Ascending aorta (tissue), 2 donors: Measurements from ENCODE around the gene HOXA1. TPM values are rescaled to one million over a fixed set of nuclear protein-coding genes. Genes with fewer than 3 reads are reported as not detected.
A peak's percentile ranks its signal among the peaks of the same experiment; 100 is the strongest.

ENCODE experiments used
- DNase-seq, 2 donors: peaks; one replicate each; pipeline ENCODE4 v3.0.0-alpha.2; 2019; ENCODE audit warnings: low spot score in 2 of 2
- H3K27ac ChIP-seq, 2 donors: fragments of 200-600 bp; sonication (generic); one replicate each; pipeline ENCODE4 v1.5.1; 2016 to 2017; ENCODE audit warnings: mild to moderate bottlenecking in 1 of 2
- H3K27me3 ChIP-seq: fragments of 200-600 bp; sonication (generic); one replicate; pipeline ENCODE4 v1.5.1; 2017
- H3K36me3 ChIP-seq, 2 donors: fragments of 200-600 bp; sonication (generic); one replicate each; pipeline ENCODE4 v1.5.1; 2016
- H3K4me1 ChIP-seq, 2 donors: fragments of 200-600 bp; sonication (generic); one replicate each; pipeline ENCODE4 v1.5.1; 2016 to 2017; ENCODE audit warnings: mild to moderate bottlenecking in 1 of 2
- H3K4me3 ChIP-seq, 2 donors: fragments of 200-600 bp; sonication (generic); one replicate each; pipeline ENCODE4 v1.5.1; 2016 to 2017; ENCODE audit warnings: mild to moderate bottlenecking in 1 of 2
- H3K9me3 ChIP-seq, 2 donors: fragments of 200-600 bp; sonication (generic); one replicate each; pipeline ENCODE4 v1.5.1; 2016
- intact Hi-C: fragments of 100-400 bp; cut with DNase I; formaldehyde crosslinking; loops from one replicate; pipeline ENCODE4 v1.15.1; 2023
- total RNA-seq: library from RNA; depleted of rRNA; stranded (reverse); fragments of >200 nt; gene quantifications from one replicate; pipeline ENCODE4 v1.1.0, GENCODE V29; 2016
- TF ChIP-seq, protein P1 (sequence below), 3 experiments: fragments of 200-600 bp in 2 of 3; fragments of 450-650 bp in 1 of 3; sonication (generic) in 2 of 3; IDR thresholded peaks; one replicate each; pipeline ENCODE4 v1.5.1; 2016 to 2019; ENCODE audit warnings: antibody characterized with exemption in 3 of 3, mild to moderate bottlenecking in 1 of 3, moderate library complexity in 1 of 3

The HOXA1 gene
- total RNA-seq, 1 donor from 2014 or later = not detected

DNA sequence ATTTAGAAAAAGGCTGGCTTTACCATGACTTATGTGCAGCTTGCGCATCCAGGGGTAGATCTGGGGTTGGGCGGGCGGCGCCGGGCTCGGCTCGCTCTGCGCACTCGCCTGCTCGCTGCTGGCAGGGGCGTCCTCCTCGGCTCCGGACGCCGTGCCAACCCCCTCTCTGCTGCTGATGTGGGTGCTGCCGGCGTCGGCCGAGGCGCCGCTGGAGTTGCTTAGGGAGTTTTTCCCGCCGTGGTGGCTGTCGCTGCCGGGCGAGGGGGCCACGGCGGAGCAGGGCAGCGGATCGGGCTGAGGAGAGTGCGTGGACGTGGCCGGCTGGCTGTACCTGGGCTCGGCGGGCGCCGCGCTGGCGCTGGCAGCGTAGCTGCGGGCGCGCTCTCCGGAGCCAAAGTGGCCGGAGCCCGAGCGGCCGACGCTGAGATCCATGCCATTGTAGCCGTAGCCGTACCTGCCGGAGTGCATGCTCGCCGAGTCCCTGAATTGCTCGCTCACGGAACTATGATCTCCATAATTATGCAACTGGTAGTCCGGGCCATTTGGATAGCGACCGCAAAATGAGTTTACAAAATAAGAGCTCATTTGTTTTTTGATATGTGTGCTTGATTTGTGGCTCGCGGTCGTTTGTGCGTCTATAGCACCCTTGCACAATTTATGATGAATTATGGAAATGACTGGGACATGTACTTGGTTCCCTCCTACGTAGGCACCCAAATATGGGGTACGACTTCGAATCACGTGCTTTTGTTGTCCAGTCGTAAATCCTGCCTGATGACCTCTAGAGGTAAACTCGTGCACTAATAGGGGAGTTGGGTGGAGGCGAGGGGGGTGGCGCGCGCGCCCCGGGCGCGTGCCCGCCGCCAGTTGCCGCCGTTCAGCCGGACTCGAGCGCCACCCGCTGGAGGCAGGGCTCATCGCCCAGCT is 47.5 kb upstream of the HOXA1 start, which contains the start of gene HOXA5:
Gene HOXA5, minus strand, starts transcription at position 659 of the 927 bp plus-strand sequence. Its CDS starts 74 bp downstream, at position 585.
- H3K36me3 ChIP-seq = peaks cover 0 to 17% of the 10 kb centered on the region in 2 donors
- H3K4me1 ChIP-seq = peaks cover 0 to 5% of the 10 kb centered on the region in 2 donors
- H3K27me3 ChIP-seq = no peaks in the 10 kb centered on the region
- intact Hi-C loops = loop anchor here (2.0 to 5.0 kb wide), 5 partner anchors 46 to 1286 kb away; partner anchors contain the start of genes CBX3 and HNRNPA2B1
- H3K27ac ChIP-seq = peak within 1 kb of the TSS; percentile 92 to 98
- H3K9me3 ChIP-seq = no peaks in the 10 kb centered on the region
- H3K4me3 ChIP-seq = peak within 1 kb of the TSS; percentile 75 to 91
- TF ChIP-seq, protein P1, sequence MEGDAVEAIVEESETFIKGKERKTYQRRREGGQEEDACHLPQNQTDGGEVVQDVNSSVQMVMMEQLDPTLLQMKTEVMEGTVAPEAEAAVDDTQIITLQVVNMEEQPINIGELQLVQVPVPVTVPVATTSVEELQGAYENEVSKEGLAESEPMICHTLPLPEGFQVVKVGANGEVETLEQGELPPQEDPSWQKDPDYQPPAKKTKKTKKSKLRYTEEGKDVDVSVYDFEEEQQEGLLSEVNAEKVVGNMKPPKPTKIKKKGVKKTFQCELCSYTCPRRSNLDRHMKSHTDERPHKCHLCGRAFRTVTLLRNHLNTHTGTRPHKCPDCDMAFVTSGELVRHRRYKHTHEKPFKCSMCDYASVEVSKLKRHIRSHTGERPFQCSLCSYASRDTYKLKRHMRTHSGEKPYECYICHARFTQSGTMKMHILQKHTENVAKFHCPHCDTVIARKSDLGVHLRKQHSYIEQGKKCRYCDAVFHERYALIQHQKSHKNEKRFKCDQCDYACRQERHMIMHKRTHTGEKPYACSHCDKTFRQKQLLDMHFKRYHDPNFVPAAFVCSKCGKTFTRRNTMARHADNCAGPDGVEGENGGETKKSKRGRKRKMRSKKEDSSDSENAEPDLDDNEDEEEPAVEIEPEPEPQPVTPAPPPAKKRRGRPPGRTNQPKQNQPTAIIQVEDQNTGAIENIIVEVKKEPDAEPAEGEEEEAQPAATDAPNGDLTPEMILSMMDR (IDR thresholded peaks at IDR 0.05) = peak; percentile 88 to 97 (median 94)
- peak; percentile 42 to 94 for DNase-seq

DNA sequence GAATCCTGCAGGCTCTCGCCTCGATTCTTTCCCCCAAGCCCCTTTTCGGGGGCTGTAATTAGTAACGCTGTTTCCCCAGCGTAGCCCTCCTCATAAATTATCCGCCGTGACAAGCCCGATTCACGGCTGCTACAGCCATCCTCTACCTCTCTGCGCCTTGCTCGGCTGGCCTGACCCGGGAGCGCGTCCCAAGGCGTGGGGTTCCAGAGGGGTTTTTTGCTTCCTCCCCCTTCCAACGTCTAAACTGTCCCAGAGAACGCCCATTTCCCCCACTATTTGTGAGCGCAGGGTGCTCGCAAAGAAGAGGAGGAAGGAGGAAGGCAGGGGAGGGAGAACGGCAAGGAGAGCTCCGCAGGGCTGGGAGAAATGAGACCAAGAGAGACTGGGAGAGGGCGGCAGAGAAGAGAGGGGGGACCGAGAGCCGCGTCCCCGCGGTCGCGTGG is 46.8 kb upstream of the HOXA1 start:
- no peaks in the 10 kb centered on the region for H3K27me3 ChIP-seq
- intact Hi-C loops = loop anchor here (2.0 to 5.0 kb wide), 5 partner anchors 46 to 1285 kb away; partner anchors contain the start of genes CBX3 and HNRNPA2B1
- no peak for DNase-seq

DNA sequence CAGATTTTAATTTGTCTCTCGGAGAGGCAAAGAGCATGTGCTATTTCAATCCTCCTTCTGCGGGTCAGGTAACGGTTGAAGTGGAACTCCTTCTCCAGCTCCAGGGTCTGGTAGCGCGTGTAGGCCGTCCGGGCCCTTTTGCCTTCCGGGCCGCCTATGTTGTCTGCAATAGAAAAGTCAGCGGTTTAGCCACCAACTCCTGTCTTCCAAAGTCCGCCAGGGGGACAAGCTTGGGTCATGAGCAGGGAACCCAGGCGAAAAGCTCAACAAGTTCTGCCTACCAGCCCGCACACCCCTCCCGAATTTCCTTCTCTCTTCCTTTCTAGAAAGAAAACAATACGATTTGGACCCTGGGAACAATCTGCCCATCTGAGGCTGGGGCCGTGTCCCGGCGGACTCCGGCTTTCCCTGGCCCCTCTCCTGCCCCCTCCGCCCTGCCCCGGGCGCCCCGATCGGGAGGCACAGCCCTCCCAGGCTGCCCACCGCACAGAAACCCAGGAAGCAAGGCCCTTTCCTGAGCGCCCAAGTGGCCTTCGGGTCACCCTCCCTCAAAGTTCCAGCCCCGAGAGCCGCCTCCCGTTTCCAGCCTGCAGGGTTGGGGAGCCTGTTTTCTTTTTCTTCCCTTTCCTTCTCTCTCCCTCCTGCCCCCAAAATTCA is 46.3 kb upstream of the HOXA1 start:
- Histone ChIP-seq H3K36me3 (peaks cover 0 to 17% of the 10 kb centered on the region in 2 donors), H3K27me3 (no peaks in the 10 kb centered on the region), H3K4me1 (peaks cover 0 to 2% of the 10 kb centered on the region in 2 donors), H3K27ac (peak overlapping the region; percentile 92 to 98), H3K9me3 (no peaks in the 10 kb centered on the region), H3K4me3 (peak overlapping the region; percentile 75 to 91)
- intact Hi-C loops = loop anchor here (2.0 to 5.0 kb wide), 5 partner anchors 45 to 1285 kb away; partner anchors contain the start of genes CBX3 and HNRNPA2B1
- TF ChIP-seq, protein P1 (IDR thresholded peaks at IDR 0.05) = peak; percentile 29 to 41 (median 34)
- DNase-seq = peak in 1 of 2 donors; percentile 73

More for the DNA sequence above, 46.8 kb upstream of the HOXA1 start:
- peak overlapping the region; percentile 92 to 98 for H3K27ac ChIP-seq
- H3K4me3 ChIP-seq = peak overlapping the region; percentile 75 to 91
- peaks cover 0 to 17% of the 10 kb centered on the region in 2 donors for H3K36me3 ChIP-seq
- TF ChIP-seq, protein P1 (IDR thresholded peaks at IDR 0.05) = no peak
- no peaks in the 10 kb centered on the region for H3K9me3 ChIP-seq
- H3K4me1 ChIP-seq = peaks cover 0 to 5% of the 10 kb centered on the region in 2 donors

DNA sequence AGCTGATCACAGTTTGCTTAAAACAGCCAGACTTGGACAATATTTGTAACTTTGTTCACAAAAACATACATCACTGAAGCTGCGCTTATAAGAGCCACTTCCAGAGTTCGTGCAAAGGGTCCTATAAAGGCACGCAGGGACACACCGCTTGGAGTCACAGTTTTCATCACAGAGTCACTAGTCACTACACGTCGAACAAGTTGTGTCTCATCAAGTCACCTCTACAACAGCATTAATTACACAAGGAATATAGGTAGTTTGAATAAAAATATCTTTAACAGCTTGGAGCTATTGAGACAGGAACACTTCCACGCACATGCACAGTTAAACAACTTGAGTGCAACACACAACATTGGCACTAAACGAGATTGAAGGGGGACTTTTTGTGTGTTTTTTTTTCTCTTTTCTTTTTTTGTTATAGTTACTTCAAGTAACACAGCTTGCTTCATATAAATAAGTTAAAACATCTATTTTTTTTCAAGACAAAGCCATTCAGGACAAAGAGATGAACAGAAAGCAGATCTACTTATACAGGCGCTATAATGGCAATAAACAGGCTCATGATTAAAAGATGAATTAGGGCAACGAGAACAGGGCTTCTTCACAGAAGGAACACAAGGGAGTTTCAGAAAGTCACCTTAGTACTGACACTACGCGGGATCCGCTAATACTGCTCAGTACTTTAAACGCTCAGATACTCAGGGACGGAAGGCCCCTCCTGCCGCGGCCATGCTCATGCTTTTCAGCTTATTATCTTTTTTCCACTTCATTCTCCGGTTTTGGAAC is 45.5 kb upstream of the HOXA1 start:
- intact Hi-C loops = loop anchor here (5.0 kb wide), 1 partner anchor 1284 kb away; no protein-coding TSS in a partner anchor
- peaks cover 0 to 6% of the 10 kb centered on the region in 2 donors for H3K4me1 ChIP-seq
- H3K27me3 ChIP-seq = no peaks in the 10 kb centered on the region

More for the DNA sequence above, 45.5 kb upstream of the HOXA1 start:
- Histone ChIP-seq H3K36me3 (peaks cover 0 to 17% of the 10 kb centered on the region in 2 donors), H3K9me3 (no peaks in the 10 kb centered on the region), H3K4me3 (peak overlapping the region; percentile 75 to 91), H3K27ac (peak overlapping the region; percentile 92 to 98)
- DNase-seq = peak in 1 of 2 donors; percentile 48
- TF ChIP-seq, protein P1 (IDR thresholded peaks at IDR 0.05) = no peak
